Hepatocyte (in vitro differentiated cells): ENCODE measurements around the gene SDK1.

Experiments used
- EZH2 ChIP-seq: fragments of 200-600 bp; sonication (generic); IDR thresholded peaks from 2 replicates; pipeline ENCODE4 v1.6.1; 2016; ENCODE audit warnings: antibody characterized with exemption, mild to moderate bottlenecking, borderline replicate concordance
- TF ChIP-seq, protein P1 (sequence below): fragments of 200-600 bp; sonication (generic); IDR thresholded peaks from 2 replicates; pipeline ENCODE4 v1.5.1; 2016; ENCODE audit warnings: antibody characterized with exemption, mild to moderate bottlenecking; ENCODE audit not compliant: poor library complexity

DNA sequence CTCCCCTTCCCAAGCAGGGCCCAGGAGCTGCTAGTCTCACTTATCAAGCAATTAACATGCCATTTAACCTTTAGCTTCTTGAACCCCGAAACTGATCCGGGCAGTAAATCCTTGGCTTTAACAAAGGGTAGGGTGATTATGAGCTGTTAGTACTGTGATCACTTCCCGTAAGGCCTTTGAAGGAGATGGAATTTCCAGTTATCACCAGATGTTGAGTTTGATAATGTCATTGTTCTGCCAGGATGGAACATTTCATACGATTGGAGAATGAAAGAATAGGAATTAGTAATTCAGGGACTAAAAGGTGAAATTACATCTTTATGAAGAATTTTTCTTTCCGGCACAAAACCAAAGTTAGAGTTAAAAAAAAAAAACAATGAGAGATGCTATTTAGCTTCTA is 810.1 kb downstream of the SDK1 start:
- TF ChIP-seq, protein P1, sequence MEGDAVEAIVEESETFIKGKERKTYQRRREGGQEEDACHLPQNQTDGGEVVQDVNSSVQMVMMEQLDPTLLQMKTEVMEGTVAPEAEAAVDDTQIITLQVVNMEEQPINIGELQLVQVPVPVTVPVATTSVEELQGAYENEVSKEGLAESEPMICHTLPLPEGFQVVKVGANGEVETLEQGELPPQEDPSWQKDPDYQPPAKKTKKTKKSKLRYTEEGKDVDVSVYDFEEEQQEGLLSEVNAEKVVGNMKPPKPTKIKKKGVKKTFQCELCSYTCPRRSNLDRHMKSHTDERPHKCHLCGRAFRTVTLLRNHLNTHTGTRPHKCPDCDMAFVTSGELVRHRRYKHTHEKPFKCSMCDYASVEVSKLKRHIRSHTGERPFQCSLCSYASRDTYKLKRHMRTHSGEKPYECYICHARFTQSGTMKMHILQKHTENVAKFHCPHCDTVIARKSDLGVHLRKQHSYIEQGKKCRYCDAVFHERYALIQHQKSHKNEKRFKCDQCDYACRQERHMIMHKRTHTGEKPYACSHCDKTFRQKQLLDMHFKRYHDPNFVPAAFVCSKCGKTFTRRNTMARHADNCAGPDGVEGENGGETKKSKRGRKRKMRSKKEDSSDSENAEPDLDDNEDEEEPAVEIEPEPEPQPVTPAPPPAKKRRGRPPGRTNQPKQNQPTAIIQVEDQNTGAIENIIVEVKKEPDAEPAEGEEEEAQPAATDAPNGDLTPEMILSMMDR, result no peak
- no peak for TF ChIP-seq EZH2
